H9 (cell line): ENCODE data around the gene SPEN. TPM values are rescaled to one million over a fixed set of nuclear protein-coding genes. Genes with fewer than 3 reads are reported as not detected.

Experiments used
- DNase-seq: peaks from one replicate; pipeline ENCODE4 v3.0.0-alpha.2; 2017
- H2AFZ ChIP-seq: one replicate; pipeline ENCODE4 v1.6.1; 2013; ENCODE audit warnings: mild to moderate bottlenecking, low read length, control low read depth, moderate library complexity
- H2AK5ac ChIP-seq: 2 replicates; pipeline ENCODE4 v1.6.1; 2013; ENCODE audit warnings: low read length, control low read depth, mixed read lengths; ENCODE audit not compliant: insufficient read length
- H2BK120ac ChIP-seq: one replicate; pipeline ENCODE4 v1.6.1; 2013; ENCODE audit warnings: low read depth, mild to moderate bottlenecking, low read length, control low read depth, inconsistent platforms; ENCODE audit not compliant: poor library complexity, severe bottlenecking
- H2BK12ac ChIP-seq: 2 replicates; pipeline ENCODE4 v1.6.1; 2013; ENCODE audit warnings: low read length, control low read depth, mixed read lengths, low read depth; ENCODE audit not compliant: insufficient read length
- H2BK15ac ChIP-seq: 2 replicates; pipeline ENCODE4 v1.6.1; 2013; ENCODE audit warnings: low read depth, low read length, control low read depth
- H2BK20ac ChIP-seq: one replicate; pipeline ENCODE4 v1.6.1; 2013; ENCODE audit warnings: low read depth, mild to moderate bottlenecking, low read length, control low read depth, inconsistent platforms; ENCODE audit not compliant: poor library complexity, severe bottlenecking
- H2BK5ac ChIP-seq: 2 replicates; pipeline ENCODE4 v1.6.1; 2013; ENCODE audit warnings: low read length, control low read depth, mixed read lengths; ENCODE audit not compliant: insufficient read length
- H3K14ac ChIP-seq: 2 replicates; pipeline ENCODE4 v1.6.1; 2013; ENCODE audit warnings: low read length, control low read depth; ENCODE audit not compliant: insufficient read depth
- H3K18ac ChIP-seq: 2 replicates; pipeline ENCODE4 v1.6.1; 2013; ENCODE audit warnings: low read depth, mild to moderate bottlenecking, mixed read lengths, low read length, control low read depth; ENCODE audit not compliant: insufficient read length
- H3K23ac ChIP-seq: 2 replicates; pipeline ENCODE4 v1.6.1; 2013; ENCODE audit warnings: low read length, control low read depth, mixed read lengths, low read depth; ENCODE audit not compliant: insufficient read length
- H3K23me2 ChIP-seq: 2 replicates; pipeline ENCODE4 v1.6.1; 2013; ENCODE audit warnings: low read depth, mild to moderate bottlenecking, mixed read lengths, low read length, control low read depth; ENCODE audit not compliant: insufficient read length, poor library complexity, severe bottlenecking
- H3K27ac ChIP-seq: 2 replicates; pipeline ENCODE4 v1.5.1; 2013; ENCODE audit warnings: low read length, control low read depth, mixed read lengths, low read depth; ENCODE audit not compliant: insufficient read length
- H3K27me3 ChIP-seq: 2 replicates; pipeline ENCODE4 v1.6.1; 2013; ENCODE audit warnings: low read length, control low read depth, inconsistent platforms; ENCODE audit not compliant: insufficient read depth
- H3K4ac ChIP-seq: 2 replicates; pipeline ENCODE4 v1.6.1; 2013; ENCODE audit warnings: low read depth, mild to moderate bottlenecking, control low read depth, inconsistent platforms, low read length, moderate library complexity
- H3K4me1 ChIP-seq: 2 replicates; pipeline ENCODE4 v1.6.1; 2013; ENCODE audit warnings: low read length, control low read depth, inconsistent platforms; ENCODE audit not compliant: insufficient read depth
- H3K4me2 ChIP-seq: 2 replicates; pipeline ENCODE4 v1.6.1; 2013; ENCODE audit warnings: low read length, control low read depth, mixed read lengths; ENCODE audit not compliant: insufficient read length, insufficient read depth
- H3K56ac ChIP-seq: 2 replicates; pipeline ENCODE4 v1.6.1; 2013; ENCODE audit warnings: low read depth, mild to moderate bottlenecking, mixed read lengths, low read length, control low read depth; ENCODE audit not compliant: insufficient read length
- H3K79me1 ChIP-seq: 2 replicates; pipeline ENCODE4 v1.6.1; 2013; ENCODE audit warnings: low read depth, mild to moderate bottlenecking, moderate library complexity, low read length, control low read depth, inconsistent platforms; ENCODE audit not compliant: insufficient read depth, poor library complexity, severe bottlenecking
- H3K79me2 ChIP-seq: 2 replicates; pipeline ENCODE4 v1.6.1; 2013; ENCODE audit warnings: low read length, control low read depth, inconsistent platforms; ENCODE audit not compliant: insufficient read depth
- H3K9ac ChIP-seq: 2 replicates; pipeline ENCODE4 v1.6.1; 2013; ENCODE audit warnings: low read length, control low read depth, mixed read lengths; ENCODE audit not compliant: insufficient read length; ENCODE audit errors: extremely low read depth
- H3K9me3 ChIP-seq: one replicate; pipeline ENCODE4 v1.6.1; 2013; ENCODE audit warnings: low read depth, low read length, inconsistent platforms; ENCODE audit not compliant: control insufficient read depth
- H3T11ph ChIP-seq: one replicate; pipeline ENCODE4 v1.6.1; 2013; ENCODE audit warnings: mild to moderate bottlenecking, low read length, control low read depth, inconsistent platforms
- H4K20me1 ChIP-seq: one replicate; pipeline ENCODE4 v1.6.1; 2013; ENCODE audit not compliant: control insufficient read depth, insufficient read length, insufficient read depth
- H4K5ac ChIP-seq: 2 replicates; pipeline ENCODE4 v1.6.1; 2013; ENCODE audit warnings: low read depth, mild to moderate bottlenecking, mixed read lengths, low read length, control low read depth; ENCODE audit not compliant: insufficient read length
- H4K8ac ChIP-seq: replicated peaks from 2 replicates; pipeline ENCODE4 v1.6.1; 2013; ENCODE audit warnings: low read length, control low read depth, mixed read lengths, low read depth; ENCODE audit not compliant: insufficient read length
- H4K91ac ChIP-seq: 2 replicates; pipeline ENCODE4 v1.6.1; 2013; ENCODE audit warnings: low read depth, mild to moderate bottlenecking, moderate library complexity, mixed read lengths, low read length, control low read depth; ENCODE audit not compliant: insufficient read length
- H3K27ac Mint-ChIP-seq, 3 experiments: 2 replicates in 2 of 3; 3 replicates in 1 of 3; pipeline ENCODE4 v1.8.0; 2020 to 2021; ENCODE audit warnings: mixed read lengths in 3 of 3, mild to moderate bottlenecking in 1 of 3, moderate library complexity in 1 of 3
- H3K27me3 Mint-ChIP-seq: 2 replicates; pipeline ENCODE4 v1.8.0; 2021; ENCODE audit warnings: low read depth, mild to moderate bottlenecking, moderate library complexity, mixed read lengths
- H3K36me3 Mint-ChIP-seq, 3 experiments: 2 replicates in 2 of 3; 3 replicates in 1 of 3; pipeline ENCODE4 v1.8.0; 2020 to 2021; ENCODE audit warnings: low read depth in 3 of 3, mixed read lengths in 3 of 3; ENCODE audit not compliant: insufficient read depth in 1 of 3
- H3K4me1 Mint-ChIP-seq, 2 experiments: 2 replicates each; pipeline ENCODE4 v1.8.0; 2020; ENCODE audit warnings: mixed read lengths in 2 of 2
- H3K4me3 Mint-ChIP-seq, 2 experiments: 2 replicates in 1 of 2; 3 replicates in 1 of 2; pipeline ENCODE4 v1.8.0; 2020 to 2021; ENCODE audit warnings: mild to moderate bottlenecking in 2 of 2, mixed read lengths in 2 of 2, moderate library complexity in 1 of 2
- H3K9me3 Mint-ChIP-seq, 2 experiments: 2 replicates in 1 of 2; 3 replicates in 1 of 2; pipeline ENCODE4 v1.8.0; 2020; ENCODE audit warnings: mild to moderate bottlenecking in 2 of 2, mixed read lengths in 2 of 2, moderate library complexity in 1 of 2
- WGBS: extraction: QIAGEN DNeasy Blood & Tissue Kit; methylation state at CpG from one replicate; pipeline ENCODE4 v1.1.7; 2013; ENCODE audit warnings: missing lambda C conversion rate, low lambda C conversion rate, mixed read lengths; ENCODE audit not compliant: insufficient read length; ENCODE audit errors: extremely low coverage; 5-methylcytosine and 5-hydroxymethylcytosine counted together
- total RNA-seq: library from RNA; stranded (reverse); gene quantifications from 2 replicates; pipeline ENCODE4 v1.2.1, GENCODE V29; 2021
- TF ChIP-seq, protein P1 (sequence below): fragments of 200-600 bp; sonication (generic); conservative IDR thresholded peaks from 3 replicates; pipeline ENCODE4 v1.8.0; 2021; ENCODE audit warnings: antibody characterized with exemption, mild to moderate bottlenecking

SPEN gene
- total RNA-seq, 1 experiment from 2014 or later: 59.6 TPM

- H3T11ph ChIP-seq: no peak overlapping the region
- H3K9ac ChIP-seq: no peak overlapping the region
- no CpG with 5 or more reads among the region's 1 CpG for WGBS
- Mint-ChIP-seq H3K4me3 (no peak overlapping the region), H3K36me3 (no peaks in the 10 kb centered on the region), H3K4me1 (no peaks in the 10 kb centered on the region), H3K27ac (no peak overlapping the region), H3K27me3 (peaks cover 36% of the 10 kb centered on the region), H3K9me3 (peaks cover 0 to 6% of the 10 kb centered on the region in 2 experiments; a peak in 1 of 5 replicates)
- H2AK5ac ChIP-seq: no peak overlapping the region
- H3K9me3 ChIP-seq: no peaks in the 10 kb centered on the region
- no peak overlapping the region for H3K56ac ChIP-seq
- no peak overlapping the region for H3K14ac ChIP-seq
- no peaks in the 10 kb centered on the region for H3K4me1 ChIP-seq
- no peak overlapping the region for H3K27ac ChIP-seq
- no peak overlapping the region for H3K18ac ChIP-seq
- H3K27me3 ChIP-seq: no peaks in the 10 kb centered on the region
- H4K20me1 ChIP-seq: no peaks in the 10 kb centered on the region
- no peak for DNase-seq
- H2BK12ac ChIP-seq: no peak overlapping the region
- no peak overlapping the region for H2AFZ ChIP-seq
- H3K79me1 ChIP-seq: no peaks in the 10 kb centered on the region
- H3K23me2 ChIP-seq: no peaks in the 10 kb centered on the region
- no peak overlapping the region for H2BK15ac ChIP-seq
- H3K23ac ChIP-seq: no peak overlapping the region
- H2BK120ac ChIP-seq: no peak overlapping the region
- H2BK5ac ChIP-seq: no peak overlapping the region
- H4K91ac ChIP-seq: no peak overlapping the region
- no peak overlapping the region for H3K4ac ChIP-seq
- H2BK20ac ChIP-seq: no peak overlapping the region
- H3K79me2 ChIP-seq: no peaks in the 10 kb centered on the region
- H3K4me2 ChIP-seq: no peak overlapping the region
- no peak overlapping the region for H4K5ac ChIP-seq
- TF ChIP-seq, protein P1, sequence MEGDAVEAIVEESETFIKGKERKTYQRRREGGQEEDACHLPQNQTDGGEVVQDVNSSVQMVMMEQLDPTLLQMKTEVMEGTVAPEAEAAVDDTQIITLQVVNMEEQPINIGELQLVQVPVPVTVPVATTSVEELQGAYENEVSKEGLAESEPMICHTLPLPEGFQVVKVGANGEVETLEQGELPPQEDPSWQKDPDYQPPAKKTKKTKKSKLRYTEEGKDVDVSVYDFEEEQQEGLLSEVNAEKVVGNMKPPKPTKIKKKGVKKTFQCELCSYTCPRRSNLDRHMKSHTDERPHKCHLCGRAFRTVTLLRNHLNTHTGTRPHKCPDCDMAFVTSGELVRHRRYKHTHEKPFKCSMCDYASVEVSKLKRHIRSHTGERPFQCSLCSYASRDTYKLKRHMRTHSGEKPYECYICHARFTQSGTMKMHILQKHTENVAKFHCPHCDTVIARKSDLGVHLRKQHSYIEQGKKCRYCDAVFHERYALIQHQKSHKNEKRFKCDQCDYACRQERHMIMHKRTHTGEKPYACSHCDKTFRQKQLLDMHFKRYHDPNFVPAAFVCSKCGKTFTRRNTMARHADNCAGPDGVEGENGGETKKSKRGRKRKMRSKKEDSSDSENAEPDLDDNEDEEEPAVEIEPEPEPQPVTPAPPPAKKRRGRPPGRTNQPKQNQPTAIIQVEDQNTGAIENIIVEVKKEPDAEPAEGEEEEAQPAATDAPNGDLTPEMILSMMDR: no peak
- H4K8ac ChIP-seq: no peak overlapping the region
Observed at GRCh38 chr1:15983275-15983674, 135.8 kb downstream of the SPEN start.
